ENCODE results near the gene ADGRF5.
"Not testable (repeated sequence)": the region's sequence is repeated elsewhere in the genome, so short reads cannot be mapped to it uniquely, and the experiment has no call there.

Gene ADGRF5

GRCh38 chr6:46888578-46888977 lies 33.2 kb downstream of the ADGRF5 start:
- no peak for DNase-seq (ENCODE audit: low read depth)

GRCh38 chr6:46888031-46888430 lies 33.7 kb downstream of the ADGRF5 start:
- DNase-seq (ENCODE audit: low read depth) = no peak

GRCh38 chr6:46882645-46883044 lies 39.1 kb downstream of the ADGRF5 start:
- no peak for DNase-seq (ENCODE audit: low read depth)

- DNase-seq (ENCODE audit: low read depth) = no peak
Measured at GRCh38 chr6:46879003-46879402, 42.7 kb downstream of the ADGRF5 start.

GRCh38 chr6:46876126-46876525 lies 45.6 kb downstream of the ADGRF5 start:
- no peak for DNase-seq (ENCODE audit: low read depth)

- DNase-seq (ENCODE audit: low read depth) = no peak
Measured at GRCh38 chr6:46867411-46867810, 54.3 kb downstream of the ADGRF5 start.

GRCh38 chr6:46865221-46865620 lies 56.5 kb downstream of the ADGRF5 start:
- DNase-seq (ENCODE audit: low read depth) = no peak

- no peak for DNase-seq (ENCODE audit: low read depth)
Measured at GRCh38 chr6:46863791-46864190, 57.9 kb downstream of the ADGRF5 start.

GRCh38 chr6:46862381-46862780 lies 59.4 kb downstream of the ADGRF5 start:
- no peak for DNase-seq (ENCODE audit: low read depth)

GRCh38 chr6:46855966-46856365 lies 65.8 kb downstream of the ADGRF5 start:
- peak; percentile 5 for DNase-seq (ENCODE audit: low read depth)

GRCh38 chr6:46851576-46851975 lies 70.2 kb downstream of the ADGRF5 start:
- DNase-seq (ENCODE audit: low read depth) = not testable (repeated sequence)

- no peak for DNase-seq (ENCODE audit: low read depth)
Measured at GRCh38 chr6:46850792-46851191, 70.9 kb downstream of the ADGRF5 start.

GRCh38 chr6:46849361-46849690 lies 72.4 kb downstream of the ADGRF5 start:
- DNase-seq (ENCODE audit: low read depth) = no peak

GRCh38 chr6:46848684-46849360 lies 72.9 kb downstream of the ADGRF5 start:
- DNase-seq (ENCODE audit: low read depth) = peak; percentile 39

GRCh38 chr6:46845126-46845525 lies 76.6 kb downstream of the ADGRF5 start:
- no peak for DNase-seq (ENCODE audit: low read depth)

GRCh38 chr6:46842252-46842846 lies 79.4 kb downstream of the ADGRF5 start:
- not testable (repeated sequence) for DNase-seq (ENCODE audit: low read depth)

GRCh38 chr6:46838033-46838432 lies 83.7 kb downstream of the ADGRF5 start:
- no peak for DNase-seq (ENCODE audit: low read depth)

GRCh38 chr6:46834991-46835390 lies 86.7 kb downstream of the ADGRF5 start:
- DNase-seq (ENCODE audit: low read depth) = not testable (repeated sequence)

- not testable (repeated sequence) for DNase-seq (ENCODE audit: low read depth)
Measured at GRCh38 chr6:46834257-46834916, 87.4 kb downstream of the ADGRF5 start.

- DNase-seq (ENCODE audit: low read depth) = no peak
Measured at GRCh38 chr6:46832816-46833215, 88.9 kb downstream of the ADGRF5 start.

GRCh38 chr6:46828939-46829338 lies 92.8 kb downstream of the ADGRF5 start:
- DNase-seq (ENCODE audit: low read depth) = no peak

- DNase-seq (ENCODE audit: low read depth) = no peak
Measured at GRCh38 chr6:46821458-46821881, 100.3 kb downstream of the ADGRF5 start.

- DNase-seq (ENCODE audit: low read depth) = no peak
Measured at GRCh38 chr6:46819561-46819960, 102.2 kb downstream of the ADGRF5 start.

GRCh38 chr6:46816626-46817025 lies 105.1 kb downstream of the ADGRF5 start:
- no peak for DNase-seq (ENCODE audit: low read depth)

Data from activated T-cell treated with anti-CD3 and anti-CD28 coated beads for 1 hour (primary cell).